ENCODE results near the gene MDFIC.

Gene MDFIC

DNA sequence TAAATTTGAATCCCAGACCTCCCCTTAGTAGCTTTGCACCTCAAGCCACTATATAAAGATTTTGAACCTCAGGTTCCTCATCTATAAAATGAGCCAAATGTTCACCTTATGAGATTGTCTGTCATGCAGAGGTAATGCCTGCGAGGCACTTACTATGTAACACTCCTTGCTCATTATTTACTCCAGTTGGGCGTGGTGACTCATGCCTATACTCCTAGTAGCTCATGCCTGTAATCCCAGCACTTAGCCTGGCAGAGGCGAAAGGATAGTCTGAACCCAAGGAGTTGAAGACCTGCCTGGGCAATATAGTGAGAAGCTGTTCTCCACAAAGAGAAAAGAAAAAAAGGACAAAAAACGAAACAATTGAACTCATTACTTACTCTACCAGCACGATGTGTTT, 82.2 kb downstream of the MDFIC start:
- DNase-seq: no peak

DNA sequence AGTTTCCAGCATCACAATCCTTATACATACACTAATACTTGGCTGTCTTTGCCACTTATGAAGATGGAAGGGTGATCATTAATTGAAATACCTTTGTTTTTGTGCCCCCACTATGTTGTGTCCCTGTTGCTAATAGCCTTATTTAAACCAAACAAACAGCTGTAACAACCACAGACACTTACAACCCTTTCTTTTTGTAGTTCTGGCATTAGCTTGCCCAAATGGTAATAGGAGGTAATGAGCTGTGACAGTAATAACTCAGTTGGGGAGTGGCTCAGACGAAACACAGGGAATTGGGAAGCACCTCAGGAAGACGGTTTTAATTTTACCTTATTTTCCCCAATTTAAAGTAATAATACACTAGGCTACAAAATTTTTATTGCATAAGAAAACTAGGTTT, 83.4 kb downstream of the MDFIC start:
- no peak for DNase-seq

DNA sequence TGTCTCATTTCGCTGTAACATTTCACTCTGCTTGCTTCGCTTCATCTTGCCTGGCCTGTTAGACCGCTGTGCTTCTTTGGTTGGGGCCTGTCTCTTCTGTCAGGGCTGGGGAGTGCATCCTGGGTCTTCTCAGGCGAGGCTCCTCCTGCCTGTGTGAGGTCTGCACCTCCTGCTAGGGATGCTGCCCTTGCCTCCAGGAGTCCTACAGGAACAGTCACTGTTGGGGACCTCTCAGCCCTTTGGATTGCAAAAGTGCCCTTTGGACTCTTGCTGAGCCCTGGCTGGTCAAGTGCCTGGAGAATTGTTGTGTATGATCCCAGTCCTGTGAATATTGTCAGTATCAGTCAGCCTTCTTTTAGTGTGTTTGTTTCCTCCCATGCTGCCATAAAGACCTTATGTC, 84.1 kb downstream of the MDFIC start:
- no peak for DNase-seq

GRCh38 chr7:115007751-115008150, 85.9 kb downstream of the MDFIC start:
- DNase-seq: no peak

- peak; percentile 42 for DNase-seq
Observed at GRCh38 chr7:115008465-115009114, 86.7 kb downstream of the MDFIC start.

DNA sequence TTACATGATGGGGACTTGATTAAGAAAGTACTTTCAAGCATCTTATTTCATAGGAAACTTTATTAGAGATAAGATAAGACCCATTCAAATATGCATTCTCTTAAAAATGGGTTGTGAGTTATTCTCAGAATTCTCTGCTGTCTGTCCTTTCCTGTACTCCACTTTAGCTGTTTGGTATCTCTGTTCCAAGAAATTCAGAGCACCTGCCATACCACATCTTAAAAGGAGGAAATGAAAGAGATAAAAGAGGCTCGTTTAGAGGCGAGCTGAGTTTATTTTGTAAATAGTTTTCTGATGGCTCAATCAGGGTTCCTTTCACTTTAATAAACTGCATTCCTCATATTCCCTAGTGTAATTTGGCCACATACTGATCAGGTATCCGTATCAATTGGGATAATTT, 87.2 kb downstream of the MDFIC start:
- no peak for DNase-seq

- DNase-seq: no peak
Observed at GRCh38 chr7:115009736-115010440, 88.0 kb downstream of the MDFIC start.

DNA sequence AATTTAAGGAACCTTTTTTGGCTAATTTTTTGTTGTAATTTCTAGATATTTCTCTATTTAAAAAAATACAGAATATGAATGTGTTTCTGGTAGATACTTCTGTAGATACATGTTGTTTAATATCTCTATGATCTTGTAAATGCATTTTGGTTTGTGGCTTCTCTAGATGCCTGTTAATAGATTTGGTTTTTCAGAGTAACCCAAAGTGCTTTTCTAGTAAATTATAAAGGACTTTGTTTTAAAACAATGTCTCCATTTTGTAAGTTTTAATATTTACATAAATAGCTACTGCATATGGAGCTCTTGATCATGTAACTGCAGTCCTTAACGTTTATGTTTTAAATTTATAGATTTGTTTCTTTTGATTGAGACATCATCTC, 88.5 kb downstream of the MDFIC start:
- no peak for DNase-seq

GRCh38 chr7:115013886-115014285, 92.0 kb downstream of the MDFIC start:
- DNase-seq: no peak

GRCh38 chr7:115014794-115015193, 92.9 kb downstream of the MDFIC start:
- DNase-seq: no peak

GRCh38 chr7:115015619-115016018, 93.7 kb downstream of the MDFIC start:
- peak; percentile 61 for DNase-seq

GRCh38 chr7:115019882-115020605, 98.2 kb downstream of the MDFIC start:
- no peak for DNase-seq

- DNase-seq: no peak
Observed at GRCh38 chr7:115023219-115023618, 101.3 kb downstream of the MDFIC start.

DNA sequence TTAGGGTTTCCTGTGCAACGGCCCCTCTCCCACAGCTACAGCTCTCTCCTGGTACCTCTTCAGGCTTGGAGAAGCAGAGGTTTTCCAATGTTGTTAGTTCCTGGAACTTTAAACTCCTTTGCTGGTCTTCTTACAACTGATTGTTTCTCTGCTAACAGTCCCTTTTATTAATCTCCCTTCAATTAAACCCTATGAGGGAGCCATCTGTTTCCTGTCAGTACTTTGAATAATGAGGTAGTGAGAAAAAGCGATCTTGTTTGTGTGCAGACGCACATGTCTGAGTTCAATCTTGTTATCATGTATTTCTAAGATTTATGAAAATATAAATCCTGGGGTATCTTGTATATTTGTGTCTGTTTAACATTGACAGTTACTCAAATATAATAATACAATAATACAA, 102.4 kb downstream of the MDFIC start:
- DNase-seq: no peak

- DNase-seq: no peak
Observed at GRCh38 chr7:115032715-115033703, 111.1 kb downstream of the MDFIC start.

- no peak for DNase-seq
Observed at GRCh38 chr7:115033917-115034459, 112.1 kb downstream of the MDFIC start.

DNA sequence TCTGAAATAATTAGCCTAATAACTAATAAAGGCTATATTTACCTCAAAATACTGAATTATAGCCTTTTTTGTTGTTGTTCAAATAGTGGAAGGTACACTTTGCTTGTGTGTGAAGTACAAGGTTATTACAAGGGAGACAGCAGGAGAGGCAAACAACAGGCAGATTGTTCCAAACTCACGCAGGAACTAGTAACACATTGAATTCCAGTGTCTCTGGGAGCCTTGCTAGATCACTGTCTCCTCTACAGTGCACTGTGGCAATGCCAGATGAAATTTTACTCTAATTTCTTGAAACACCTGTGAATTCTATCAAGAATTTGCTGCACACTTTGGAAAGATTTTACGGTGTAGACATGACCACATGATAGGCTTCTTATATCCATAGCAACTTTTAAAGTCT, 112.6 kb downstream of the MDFIC start:
- DNase-seq: no peak

DNA sequence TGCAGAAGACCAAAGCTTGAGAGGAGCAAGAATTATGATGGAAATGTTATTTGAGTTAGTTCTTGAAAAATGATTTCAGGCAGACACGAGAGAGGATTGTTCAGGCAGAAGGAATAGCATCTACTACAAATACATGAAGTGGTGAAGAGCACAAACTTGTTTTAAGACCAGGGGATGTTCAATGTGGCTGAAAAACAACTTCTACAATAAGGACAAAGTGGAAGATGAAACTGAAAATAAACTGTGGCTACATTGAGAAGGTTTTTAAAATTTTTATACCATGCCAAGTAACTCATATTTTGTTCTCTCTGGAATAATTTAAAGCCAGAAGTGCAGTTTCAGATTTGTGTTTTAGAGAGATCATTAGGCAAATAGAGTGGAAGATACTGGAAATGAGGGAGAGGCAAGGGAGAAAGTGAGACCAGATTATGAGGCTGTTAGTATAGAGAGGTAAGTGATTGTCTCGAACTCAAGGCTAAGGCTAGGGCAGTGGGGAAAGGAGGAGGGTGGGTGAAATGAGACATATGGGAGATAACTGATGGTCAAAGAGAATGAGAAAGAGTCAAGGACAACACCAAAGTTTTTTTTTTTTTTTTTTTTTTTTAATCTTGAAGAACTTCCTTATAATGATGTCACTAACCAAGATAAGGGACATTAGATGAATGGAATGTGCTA, 115.4 kb downstream of the MDFIC start:
- DNase-seq: no peak

GRCh38 chr7:115038158-115038557, 116.3 kb downstream of the MDFIC start:
- DNase-seq: no peak

DNA sequence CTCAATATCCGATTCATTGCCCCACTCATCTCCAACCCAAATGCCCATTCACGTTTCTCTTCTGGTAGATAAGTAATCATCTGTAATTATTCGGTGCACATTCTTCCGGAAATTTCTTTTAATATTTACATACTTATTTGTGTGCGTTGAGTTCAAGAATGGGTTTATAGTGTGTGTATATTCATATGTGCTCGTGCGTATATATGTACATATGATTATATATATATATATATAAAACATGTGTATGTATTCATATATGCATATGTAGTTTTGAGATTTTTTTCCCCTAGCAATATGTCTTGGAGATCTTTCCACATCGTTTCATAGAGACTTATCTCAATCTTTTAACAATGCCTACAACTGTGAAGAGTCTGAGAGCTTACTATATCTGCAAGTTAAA, 118.2 kb downstream of the MDFIC start:
- no peak for DNase-seq

- no peak for DNase-seq
Observed at GRCh38 chr7:115040495-115040894, 118.6 kb downstream of the MDFIC start.

- DNase-seq: no peak
Observed at GRCh38 chr7:115042596-115042995, 120.7 kb downstream of the MDFIC start.
